H1 (cell line): ENCODE data around the gene GUCY1A1.

Source experiments
- BRCA1 ChIP-seq: IDR thresholded peaks from 2 replicates; pipeline ENCODE4 v1.6.1; 2012; ENCODE audit warnings: low read depth, low read length, improper control_type of control experiment
- CHD2 ChIP-seq: IDR thresholded peaks from 2 replicates; pipeline ENCODE4 v1.6.1; 2012; ENCODE audit warnings: low read length, improper control_type of control experiment
- CTCF ChIP-seq, 3 experiments: IDR thresholded peaks; 1 replicate in 2 of 3; 2 replicates in 1 of 3; pipeline versions ENCODE4 v1.5.1 to v1.6.1; 2011; ENCODE audit warnings: low read length in 3 of 3, mild to moderate bottlenecking in 3 of 3, inconsistent platforms in 2 of 3, low read depth in 1 of 3, moderate library complexity in 1 of 3; ENCODE audit not compliant: insufficient read depth in 1 of 3; ENCODE audit errors: control extremely low read depth in 1 of 3
- MAX ChIP-seq: IDR thresholded peaks from 2 replicates; pipeline ENCODE4 v1.6.1; 2012; ENCODE audit warnings: inconsistent platforms
- POLR2A ChIP-seq, 2 experiments: IDR thresholded peaks; 1 replicate in 1 of 2; 2 replicates in 1 of 2; pipeline ENCODE4 v1.6.1; 2011; ENCODE audit warnings: low read depth in 2 of 2, low read length in 2 of 2, mild to moderate bottlenecking in 2 of 2; ENCODE audit errors: control extremely low read depth in 1 of 2
- RAD21 ChIP-seq, 2 experiments: IDR thresholded peaks in 1 of 2; conservative IDR thresholded peaks in 1 of 2; 2 replicates each; pipeline ENCODE4 v1.6.1; 2011; ENCODE audit warnings: low read depth in 2 of 2, low read length in 2 of 2, improper control_type of control experiment in 1 of 2, inconsistent platforms in 1 of 2, mild to moderate bottlenecking in 1 of 2, moderate library complexity in 1 of 2
- SIN3A ChIP-seq, 2 experiments: IDR thresholded peaks in 1 of 2; conservative IDR thresholded peaks in 1 of 2; 2 replicates each; pipeline ENCODE4 v1.6.1; 2011 to 2012; ENCODE audit warnings: low read length in 2 of 2, improper control_type of control experiment in 1 of 2, low read depth in 1 of 2, mild to moderate bottlenecking in 1 of 2
- TAF1 ChIP-seq: IDR thresholded peaks from 2 replicates; pipeline ENCODE4 v1.6.1; 2011; ENCODE audit warnings: mild to moderate bottlenecking, low read depth, low read length
- TEAD4 ChIP-seq: IDR thresholded peaks from 2 replicates; pipeline ENCODE4 v1.6.1; 2012; ENCODE audit warnings: low read depth, low read length, inconsistent platforms, mixed read lengths

- TF ChIP-seq MAX, result no peak
- no peak for TF ChIP-seq CTCF (IDR thresholded peaks at IDR 0.05; ENCODE audit: control extremely low read depth in 1 of 3, insufficient read depth in 1 of 3, low read depth in 1 of 3, low read length in 3 of 3)
- TF ChIP-seq CHD2, result no peak
- TF ChIP-seq POLR2A (IDR thresholded peaks at IDR 0.05; ENCODE audit: control extremely low read depth in 1 of 2, low read depth in 2 of 2, low read length in 2 of 2), result no peak
- TF ChIP-seq RAD21 (IDR thresholded peaks at IDR 0.05 in 1 of 2, conservative IDR thresholded peaks at IDR 0.05 in 1 of 2; ENCODE audit: low read depth in 2 of 2, low read length in 2 of 2), result no peak
- TF ChIP-seq TEAD4, result no peak
- TF ChIP-seq TAF1, result no peak
- TF ChIP-seq SIN3A (conservative IDR thresholded peaks at IDR 0.05 in 1 of 2, IDR thresholded peaks at IDR 0.05 in 1 of 2; ENCODE audit: low read depth in 1 of 2, low read length in 2 of 2), result no peak
- no peak for TF ChIP-seq BRCA1
Measured at GRCh38 chr4:155692361-155692760, 25.7 kb downstream of the GUCY1A1 start.
